ENCODE measurements around the gene TRIM22. TPM values are rescaled to one million over a fixed set of nuclear protein-coding genes. Genes with fewer than 3 reads are reported as not detected.
"Not testable (repeated sequence)": the region's sequence is repeated elsewhere in the genome, so short reads cannot be mapped to it uniquely, and the experiment has no call there.

The TRIM22 gene
- total RNA-seq, 4 donors from 2014 or later = 16.0 to 51.9 (median 32.1) TPM

DNA sequence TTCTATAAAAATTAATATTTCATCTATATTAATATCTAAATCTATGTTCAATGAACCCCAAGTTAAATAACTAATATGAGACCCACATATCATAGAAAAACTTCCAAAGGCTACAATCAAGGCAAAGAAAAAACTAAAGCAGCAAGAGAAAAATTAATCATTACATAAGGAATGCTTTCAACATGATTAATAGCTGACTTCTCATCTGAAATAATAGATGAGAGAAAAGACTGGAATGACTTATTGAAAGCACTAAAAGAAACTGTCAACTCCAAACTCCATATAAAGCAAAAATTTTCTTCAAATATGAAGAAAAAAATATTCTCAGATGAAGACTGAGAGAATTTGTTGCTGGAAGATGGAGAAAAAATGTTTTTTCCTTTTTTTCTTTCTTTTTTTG is 17.8 kb upstream of the TRIM22 start:
- Histone ChIP-seq H3K27me3 (no peaks in the 10 kb centered on the region), H3K4me3 (no peak overlapping the region), H3K36me3 (peaks cover 0 to 65% (median 10%) of the 10 kb centered on the region in 3 donors), H3K27ac (no peak overlapping the region), H3K9me3 (no peaks in the 10 kb centered on the region), H3K4me1 (no peaks in the 10 kb centered on the region)
- TF ChIP-seq, protein P1, sequence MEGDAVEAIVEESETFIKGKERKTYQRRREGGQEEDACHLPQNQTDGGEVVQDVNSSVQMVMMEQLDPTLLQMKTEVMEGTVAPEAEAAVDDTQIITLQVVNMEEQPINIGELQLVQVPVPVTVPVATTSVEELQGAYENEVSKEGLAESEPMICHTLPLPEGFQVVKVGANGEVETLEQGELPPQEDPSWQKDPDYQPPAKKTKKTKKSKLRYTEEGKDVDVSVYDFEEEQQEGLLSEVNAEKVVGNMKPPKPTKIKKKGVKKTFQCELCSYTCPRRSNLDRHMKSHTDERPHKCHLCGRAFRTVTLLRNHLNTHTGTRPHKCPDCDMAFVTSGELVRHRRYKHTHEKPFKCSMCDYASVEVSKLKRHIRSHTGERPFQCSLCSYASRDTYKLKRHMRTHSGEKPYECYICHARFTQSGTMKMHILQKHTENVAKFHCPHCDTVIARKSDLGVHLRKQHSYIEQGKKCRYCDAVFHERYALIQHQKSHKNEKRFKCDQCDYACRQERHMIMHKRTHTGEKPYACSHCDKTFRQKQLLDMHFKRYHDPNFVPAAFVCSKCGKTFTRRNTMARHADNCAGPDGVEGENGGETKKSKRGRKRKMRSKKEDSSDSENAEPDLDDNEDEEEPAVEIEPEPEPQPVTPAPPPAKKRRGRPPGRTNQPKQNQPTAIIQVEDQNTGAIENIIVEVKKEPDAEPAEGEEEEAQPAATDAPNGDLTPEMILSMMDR (IDR thresholded peaks at IDR 0.05) = no peak
- no peak for TF ChIP-seq POLR2A (IDR thresholded peaks at IDR 0.05)
- intact Hi-C loops (cut with DNase I) = no loop called here
- no peak for DNase-seq

DNA sequence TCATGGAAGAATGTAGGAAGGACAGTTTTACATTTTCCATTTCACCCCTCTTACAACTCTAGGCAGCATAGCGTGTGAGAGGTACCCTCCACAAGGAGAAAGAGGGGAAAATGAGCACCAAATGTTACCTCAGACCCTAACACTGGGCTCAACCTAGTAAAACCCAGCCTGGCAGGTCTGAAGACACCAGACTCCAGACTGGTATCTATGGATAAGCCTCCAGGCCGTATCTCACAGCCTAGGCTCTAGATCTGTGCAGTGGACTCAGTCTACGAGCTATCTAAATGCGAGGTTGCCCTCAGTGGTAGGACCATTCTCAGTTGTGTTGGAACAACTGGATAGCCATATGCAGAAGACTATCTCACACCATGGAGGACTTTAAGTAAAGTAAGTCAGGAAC is 15.2 kb upstream of the TRIM22 start:
- peaks cover 0 to 60% (median 4%) of the 10 kb centered on the region in 3 donors for H3K36me3 ChIP-seq
- no peak for DNase-seq

DNA sequence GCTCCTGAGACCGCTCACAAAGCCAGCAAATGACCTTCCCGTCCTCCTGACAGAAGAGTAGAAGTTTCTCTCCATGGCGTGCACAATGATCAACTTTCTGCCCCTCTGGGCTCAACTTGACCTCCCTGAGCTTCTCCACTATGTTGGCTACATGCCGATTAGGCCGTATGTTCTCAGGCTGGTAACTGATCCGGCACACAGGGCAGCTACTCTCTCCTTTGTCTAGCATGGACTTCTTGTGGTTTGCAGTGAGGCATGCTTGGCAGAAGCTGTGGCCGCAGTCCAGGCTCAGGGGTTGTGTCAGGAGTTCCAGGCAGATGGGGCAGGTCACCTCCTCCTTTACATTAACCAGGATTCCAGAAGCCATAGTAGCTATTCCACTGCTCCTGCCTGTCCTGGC is 9.8 kb upstream of the TRIM22 start:
- peaks cover 9 to 25% (median 10%) of the 10 kb centered on the region in 3 donors for H3K4me1 ChIP-seq
- no peaks in the 10 kb centered on the region for H3K27me3 ChIP-seq
- no peaks in the 10 kb centered on the region for H3K9me3 ChIP-seq
- TF ChIP-seq POLR2A (IDR thresholded peaks at IDR 0.05) = no peak
- TF ChIP-seq, protein P1 (IDR thresholded peaks at IDR 0.05) = no peak
- no peak for DNase-seq
- WGBS, 2 donors = 85 to 95% methylated on average over 6 to 7 of the region's 7 CpGs
- intact Hi-C loops (cut with DNase I) = loop anchor here (5.0 kb wide), 1 partner anchor 78 kb away; no protein-coding TSS in a partner anchor
- no peak overlapping the region for H3K4me3 ChIP-seq
- H3K36me3 ChIP-seq = peaks cover 0 to 37% (median 0%) of the 10 kb centered on the region in 3 donors
- H3K27ac ChIP-seq = no peak overlapping the region

More for the DNA sequence above, 15.2 kb upstream of the TRIM22 start:
- WGBS, 2 donors = 93 to 95% methylated on average over 4 of the region's 4 CpGs
- intact Hi-C loops (cut with DNase I) = no loop called here
- Histone ChIP-seq H3K9me3 (no peaks in the 10 kb centered on the region), H3K4me1 (no peaks in the 10 kb centered on the region), H3K4me3 (no peak overlapping the region), H3K27ac (no peak overlapping the region), H3K27me3 (no peaks in the 10 kb centered on the region)
- TF ChIP-seq, protein P1 (IDR thresholded peaks at IDR 0.05) = no peak
- TF ChIP-seq POLR2A (IDR thresholded peaks at IDR 0.05) = no peak

DNA sequence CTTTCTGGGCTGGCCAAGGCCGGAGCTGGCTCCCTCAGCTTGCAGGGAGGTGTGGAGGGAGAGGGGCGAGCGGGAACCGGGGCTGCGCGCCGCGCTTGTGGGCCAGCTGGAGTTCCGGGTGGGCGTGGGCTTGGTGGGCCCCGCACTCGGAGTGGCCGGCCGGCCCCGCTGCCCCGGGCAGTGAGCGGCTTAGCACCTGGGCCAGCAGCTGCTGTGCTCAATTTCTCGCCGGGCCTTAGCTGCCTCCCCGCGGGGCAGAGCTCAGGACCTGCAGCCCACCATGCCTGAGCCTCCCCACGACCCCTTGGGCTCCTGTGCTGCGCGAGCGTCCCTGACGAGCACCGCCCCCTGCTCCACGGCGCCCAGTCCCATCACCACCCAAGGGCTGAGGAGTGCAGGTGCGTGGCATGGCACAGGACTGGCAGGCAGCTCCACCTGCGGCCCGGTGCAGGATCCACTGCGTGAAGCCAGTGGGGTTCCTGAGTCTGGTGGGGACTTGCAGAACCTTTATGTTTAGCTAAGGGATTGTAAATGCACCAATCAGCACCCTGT is 6.6 kb upstream of the TRIM22 start:
- Histone ChIP-seq H3K36me3 (peaks cover 0 to 24% (median 0%) of the 10 kb centered on the region in 3 donors), H3K4me1 (peaks cover 9 to 31% (median 14%) of the 10 kb centered on the region in 3 donors)
- H3K4me3 ChIP-seq, H3K27ac ChIP-seq, H3K9me3 ChIP-seq, DNase-seq, H3K27me3 ChIP-seq: not testable (repeated sequence)
- intact Hi-C loops (cut with DNase I) = loop anchor here (5.0 kb wide), 1 partner anchor 81 kb away; no protein-coding TSS in a partner anchor
- 76 to 91% methylated on average over 3 to 13 of the region's 33 CpGs for WGBS, 2 donors

DNA sequence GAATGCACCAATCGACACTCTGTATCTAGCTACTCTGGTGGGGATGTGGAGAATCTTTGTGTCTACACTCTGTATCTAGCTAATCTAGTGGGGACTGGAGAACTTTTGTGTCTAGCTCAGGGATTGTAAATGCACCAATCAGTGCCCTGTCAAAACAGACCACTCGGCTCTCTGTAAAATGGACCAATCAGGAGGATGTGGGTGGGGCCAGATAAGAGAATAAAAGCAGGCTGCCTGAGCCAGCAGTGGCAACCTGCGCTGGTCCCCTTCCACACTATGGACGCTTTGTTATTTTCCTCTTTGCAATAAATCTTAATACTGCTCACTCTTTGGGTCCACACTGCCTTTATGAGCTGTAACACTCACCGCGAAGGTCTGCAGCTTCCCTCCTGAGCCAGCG is 6.0 kb upstream of the TRIM22 start:
- DNase-seq, H3K27me3 ChIP-seq, H3K9me3 ChIP-seq: not testable (repeated sequence)
- peaks cover 0 to 18% (median 0%) of the 10 kb centered on the region in 3 donors for H3K36me3 ChIP-seq
- peaks cover 11 to 34% (median 14%) of the 10 kb centered on the region in 3 donors for H3K4me1 ChIP-seq
- 73 to 84% methylated on average over 2 to 5 of the region's 7 CpGs for WGBS, 2 donors
- peak overlapping the region; percentile 86 to 96 (median 94) for H3K27ac ChIP-seq
- intact Hi-C loops (cut with DNase I) = loop anchor here (5.0 kb wide), 1 partner anchor 81 kb away; no protein-coding TSS in a partner anchor
- peak overlapping the region; percentile 36 to 66 (median 50) for H3K4me3 ChIP-seq

GRCh38 chr11:5684036-5684645 is 5.4 kb upstream of the TRIM22 start:
- Histone ChIP-seq H3K27ac (peak overlapping the region; percentile 86 to 96 (median 94)), H3K4me1 (peaks cover 14 to 40% (median 16%) of the 10 kb centered on the region in 3 donors), H3K36me3 (peaks cover 0 to 12% (median 0%) of the 10 kb centered on the region in 3 donors), H3K9me3 (no peaks in the 10 kb centered on the region), H3K27me3 (no peaks in the 10 kb centered on the region), H3K4me3 (peak overlapping the region; percentile 36 to 66 (median 50))
- DNase-seq = no peak
- intact Hi-C loops (cut with DNase I) = loop anchor here (5.0 kb wide), 1 partner anchor 82 kb away; no protein-coding TSS in a partner anchor
- TF ChIP-seq, protein P1 (IDR thresholded peaks at IDR 0.05) = no peak
- TF ChIP-seq POLR2A (IDR thresholded peaks at IDR 0.05) = no peak
- whole genome bisulfite sequencing, 2 donors = 26 to 45% methylated on average over 8 of the region's 8 CpGs
